H1 (cell line): ENCODE data around the gene ASB4. TPM values are rescaled to one million over a fixed set of nuclear protein-coding genes. Genes with fewer than 3 reads are reported as not detected.

Experiments
- BACH1 ChIP-seq: IDR thresholded peaks from 2 replicates; pipeline ENCODE4 v1.6.1; 2012; ENCODE audit warnings: low read length, improper control_type of control experiment
- CTCF ChIP-seq, 3 experiments: IDR thresholded peaks; 1 replicate in 2 of 3; 2 replicates in 1 of 3; pipeline versions ENCODE4 v1.5.1 to v1.6.1; 2011; ENCODE audit warnings: low read length in 3 of 3, mild to moderate bottlenecking in 3 of 3, inconsistent platforms in 2 of 3, low read depth in 1 of 3, moderate library complexity in 1 of 3; ENCODE audit not compliant: insufficient read depth in 1 of 3; ENCODE audit errors: control extremely low read depth in 1 of 3
- KDM4A ChIP-seq: IDR thresholded peaks from one replicate; pipeline ENCODE4 v1.7.1; 2012; ENCODE audit warnings: low read depth, mild to moderate bottlenecking, moderate library complexity, low read length, inconsistent platforms; ENCODE audit not compliant: severe bottlenecking
- NRF1 ChIP-seq: IDR thresholded peaks from 2 replicates; pipeline ENCODE4 v1.6.1; 2011; ENCODE audit warnings: mild to moderate bottlenecking, low read depth, low read length, improper control_type of control experiment
- SIX5 ChIP-seq: IDR thresholded peaks from 2 replicates; pipeline ENCODE4 v1.6.1; 2011; ENCODE audit warnings: mild to moderate bottlenecking, low read depth, low read length
- TBP ChIP-seq: IDR thresholded peaks from 2 replicates; pipeline ENCODE4 v1.6.1; 2011; ENCODE audit warnings: low read depth, low read length, improper control_type of control experiment
- polyA plus RNA-seq, 7 experiments: library from polyadenylated mRNA; depleted of rRNA in 3 of 7; stranded (reverse) in 5 of 7; unstranded in 2 of 7; fragments of >200 nt in 5 of 7; fragments of 200-250 nt in 2 of 7; gene quantifications; 1 replicate in 5 of 7; 2 replicates in 1 of 7; 4 replicates in 1 of 7; pipeline versions ENCODE4 v1.2.1 to v1.2.3, GENCODE V29; 2011 to 2013; ENCODE audit warnings: missing spikeins in 2 of 7, mixed read lengths in 2 of 7
- total RNA-seq: library from RNA; stranded (reverse); fragmentation: NEBNext Ultra II Directional; extraction: Animal tissue kit (Norgen Biotek cat#: 25700); gene quantifications from 2 replicates; pipeline ENCODE4 v1.2.1, GENCODE V29; 2021

ASB4 gene
- total and polyA plus RNA-seq, 2 of the 8 experiments (the other 6 are each of a cell fraction or from before 2014, with no cell fraction given) = not detected

GRCh38 chr7:95482424-95482823 is 3.3 kb upstream of the ASB4 start (continued):
- TF ChIP-seq KDM4A (no peak), CTCF (IDR thresholded peaks at IDR 0.05; ENCODE audit: control extremely low read depth in 1 of 3, insufficient read depth in 1 of 3, low read depth in 1 of 3, low read length in 3 of 3) (no peak), TBP (no peak), BACH1 (no peak), SIX5 (no peak), NRF1 (no peak)
